ENCODE data around the gene HDAC6. TPM values are rescaled to one million over a fixed set of nuclear protein-coding genes. Genes with fewer than 3 reads are reported as not detected.
"Not testable (repeated sequence)": the region's sequence is repeated elsewhere in the genome, so short reads cannot be mapped to it uniquely, and the experiment has no call there.

The HDAC6 gene
- total RNA-seq, 4 donors from 2014 or later = 102 to 156 (median 134) TPM

DNA sequence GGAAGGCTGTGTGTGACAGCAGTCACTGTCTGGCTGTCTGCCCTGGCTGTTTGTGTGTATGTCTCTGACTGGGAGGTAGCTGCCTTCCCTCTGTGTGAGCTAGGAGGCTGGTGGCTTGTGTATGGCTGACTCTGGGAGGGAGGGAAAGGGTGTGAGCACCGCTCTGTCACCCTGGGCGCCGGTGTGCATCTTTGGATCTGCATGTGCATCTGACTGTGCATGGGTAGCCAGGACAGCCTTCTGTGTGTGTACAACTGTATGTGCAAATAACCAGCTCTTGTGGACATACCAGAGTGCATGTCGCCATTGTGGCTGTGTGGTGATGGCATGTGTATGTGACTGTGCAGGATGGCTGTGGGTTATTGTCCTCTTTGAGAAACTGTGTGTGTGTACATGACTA, 17.0 kb downstream of the HDAC6 start:
- TF ChIP-seq, protein P1, sequence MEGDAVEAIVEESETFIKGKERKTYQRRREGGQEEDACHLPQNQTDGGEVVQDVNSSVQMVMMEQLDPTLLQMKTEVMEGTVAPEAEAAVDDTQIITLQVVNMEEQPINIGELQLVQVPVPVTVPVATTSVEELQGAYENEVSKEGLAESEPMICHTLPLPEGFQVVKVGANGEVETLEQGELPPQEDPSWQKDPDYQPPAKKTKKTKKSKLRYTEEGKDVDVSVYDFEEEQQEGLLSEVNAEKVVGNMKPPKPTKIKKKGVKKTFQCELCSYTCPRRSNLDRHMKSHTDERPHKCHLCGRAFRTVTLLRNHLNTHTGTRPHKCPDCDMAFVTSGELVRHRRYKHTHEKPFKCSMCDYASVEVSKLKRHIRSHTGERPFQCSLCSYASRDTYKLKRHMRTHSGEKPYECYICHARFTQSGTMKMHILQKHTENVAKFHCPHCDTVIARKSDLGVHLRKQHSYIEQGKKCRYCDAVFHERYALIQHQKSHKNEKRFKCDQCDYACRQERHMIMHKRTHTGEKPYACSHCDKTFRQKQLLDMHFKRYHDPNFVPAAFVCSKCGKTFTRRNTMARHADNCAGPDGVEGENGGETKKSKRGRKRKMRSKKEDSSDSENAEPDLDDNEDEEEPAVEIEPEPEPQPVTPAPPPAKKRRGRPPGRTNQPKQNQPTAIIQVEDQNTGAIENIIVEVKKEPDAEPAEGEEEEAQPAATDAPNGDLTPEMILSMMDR (IDR thresholded peaks at IDR 0.05) = no peak
- TF ChIP-seq POLR2A (IDR thresholded peaks at IDR 0.05) = no peak
- H3K9me3 ChIP-seq = no peaks in the 10 kb centered on the region

GRCh38 chrX:48819394-48819793, 17.5 kb downstream of the HDAC6 start:
- not testable (repeated sequence) for H3K4me3 ChIP-seq, H3K27me3 ChIP-seq, H3K9me3 ChIP-seq, H3K27ac ChIP-seq, DNase-seq, H3K4me1 ChIP-seq
- H3K36me3 ChIP-seq = peaks cover 0 to 22% (median 0%) of the 10 kb centered on the region in 3 donors

More for the DNA sequence above, 17.0 kb downstream of the HDAC6 start:
- Histone ChIP-seq H3K27me3 (no peaks in the 10 kb centered on the region), H3K4me3 (no peak overlapping the region), H3K27ac (no peak overlapping the region), H3K36me3 (peaks cover 0 to 24% (median 0%) of the 10 kb centered on the region in 3 donors), H3K4me1 (no peaks in the 10 kb centered on the region)
- DNase-seq = no peak

DNA sequence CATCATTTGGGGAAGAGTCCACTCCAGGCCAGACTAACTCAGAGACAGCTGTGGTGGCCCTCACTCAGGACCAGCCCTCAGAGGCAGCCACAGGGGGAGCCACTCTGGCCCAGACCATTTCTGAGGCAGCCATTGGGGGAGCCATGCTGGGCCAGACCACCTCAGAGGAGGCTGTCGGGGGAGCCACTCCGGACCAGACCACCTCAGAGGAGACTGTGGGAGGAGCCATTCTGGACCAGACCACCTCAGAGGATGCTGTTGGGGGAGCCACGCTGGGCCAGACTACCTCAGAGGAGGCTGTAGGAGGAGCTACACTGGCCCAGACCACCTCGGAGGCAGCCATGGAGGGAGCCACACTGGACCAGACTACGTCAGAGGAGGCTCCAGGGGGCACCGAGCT, 21.2 kb downstream of the HDAC6 start:
- H3K9me3 ChIP-seq = no peaks in the 10 kb centered on the region
- no peaks in the 10 kb centered on the region for H3K27me3 ChIP-seq
- no peak overlapping the region for H3K27ac ChIP-seq
- TF ChIP-seq, protein P1 (IDR thresholded peaks at IDR 0.05) = no peak
- TF ChIP-seq POLR2A (IDR thresholded peaks at IDR 0.05) = no peak
- H3K36me3 ChIP-seq = peaks cover 0 to 13% (median 0%) of the 10 kb centered on the region in 3 donors
- no peak for DNase-seq
- no peak overlapping the region for H3K4me3 ChIP-seq
- H3K4me1 ChIP-seq = no peaks in the 10 kb centered on the region

DNA sequence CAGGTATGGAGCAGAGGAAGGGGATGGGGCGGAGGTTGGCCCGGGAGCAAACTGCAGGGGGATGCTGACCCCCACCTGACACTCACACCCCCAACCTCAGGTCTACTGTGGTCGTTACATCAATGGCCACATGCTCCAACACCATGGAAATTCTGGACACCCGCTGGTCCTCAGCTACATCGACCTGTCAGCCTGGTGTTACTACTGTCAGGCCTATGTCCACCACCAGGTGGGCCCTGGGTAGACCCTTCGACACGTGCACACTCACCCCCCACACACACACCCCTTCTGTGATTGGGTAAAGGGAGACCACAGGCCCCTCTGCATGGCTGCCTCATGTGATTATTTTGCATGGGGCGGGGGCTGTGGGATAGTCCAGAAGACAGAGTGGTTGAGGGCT, 22.2 kb downstream of the HDAC6 start:
- DNase-seq = no peak
- Histone ChIP-seq H3K9me3 (no peaks in the 10 kb centered on the region), H3K27ac (no peak overlapping the region), H3K4me3 (no peak overlapping the region), H3K27me3 (no peaks in the 10 kb centered on the region), H3K4me1 (no peaks in the 10 kb centered on the region), H3K36me3 (peaks cover 0 to 10% (median 0%) of the 10 kb centered on the region in 3 donors)
- TF ChIP-seq, protein P1 (IDR thresholded peaks at IDR 0.05) = no peak
- no peak for TF ChIP-seq POLR2A (IDR thresholded peaks at IDR 0.05)

GRCh38 chrX:48826135-48826875, 24.4 kb downstream of the HDAC6 start, which contains the start of gene ERAS:
Gene ERAS, plus strand, starts transcription at chrX:48826513. Its CDS starts 2,611 bp downstream, at chrX:48829124.
- no peak for DNase-seq

More at GRCh38 chrX:48826135-48826875, 24.4 kb downstream of the HDAC6 start, which contains the start of gene ERAS:
- H3K36me3 ChIP-seq = peaks cover 0 to 10% (median 0%) of the 10 kb centered on the region in 3 donors
- H3K4me1 ChIP-seq = no peaks in the 10 kb centered on the region
- peak within 1 kb of the TSS in 1 of 4 donors; percentile 9 for H3K4me3 ChIP-seq
- H3K27ac ChIP-seq = no peak within 1 kb of the TSS
- H3K9me3 ChIP-seq = no peaks in the 10 kb centered on the region
- no peaks in the 10 kb centered on the region for H3K27me3 ChIP-seq
- TF ChIP-seq, protein P1 (IDR thresholded peaks at IDR 0.05) = no peak
- no peak for TF ChIP-seq POLR2A (IDR thresholded peaks at IDR 0.05)

Data from Peyer's patch (tissue), 4 donors.